Bronchial epithelial cell (primary cell): ENCODE measurements around the gene DPP6. TPM values are rescaled to one million over a fixed set of nuclear protein-coding genes. Genes with fewer than 3 reads are reported as not detected.
A peak's percentile ranks its signal among the peaks of the same experiment; 100 is the strongest.

ENCODE experiments used
- DNase-seq: peaks from one replicate; pipeline ENCODE4 v3.0.0-alpha.2; 2010; ENCODE audit warnings: low read depth
- FAIRE-seq: peaks from 2 replicates; lab custom pipeline; 2011; peaks lifted over from hg19 to GRCh38; lab: Jason Lieb, UNC
- H3K27me3 ChIP-seq: 2 replicates; pipeline ENCODE4 v1.5.1; 2011; ENCODE audit warnings: low read length; ENCODE audit not compliant: control insufficient read depth, insufficient read depth
- H3K36me3 ChIP-seq: 2 replicates; pipeline ENCODE4 v1.5.1; 2011; ENCODE audit warnings: low read length; ENCODE audit not compliant: control insufficient read depth, insufficient read depth
- H3K4me3 ChIP-seq: 2 replicates; pipeline ENCODE4 v1.5.1; 2011; ENCODE audit warnings: mild to moderate bottlenecking, low read depth, low read length, control low read depth
- total RNA-seq: library from RNA; depleted of rRNA; stranded (reverse); fragments of >200 nt; gene quantifications from 2 replicates; pipeline ENCODE4 v1.2.1, GENCODE V29; 2014
- TF ChIP-seq, protein P1 (sequence below): IDR thresholded peaks from 2 replicates; pipeline ENCODE4 v1.5.1; 2011; ENCODE audit warnings: mild to moderate bottlenecking, moderate library complexity, low read length, control low read depth, inconsistent platforms; ENCODE audit not compliant: insufficient read depth, severe bottlenecking

DPP6 gene
- total RNA-seq, 1 donor from 2014 or later: not detected

DNA sequence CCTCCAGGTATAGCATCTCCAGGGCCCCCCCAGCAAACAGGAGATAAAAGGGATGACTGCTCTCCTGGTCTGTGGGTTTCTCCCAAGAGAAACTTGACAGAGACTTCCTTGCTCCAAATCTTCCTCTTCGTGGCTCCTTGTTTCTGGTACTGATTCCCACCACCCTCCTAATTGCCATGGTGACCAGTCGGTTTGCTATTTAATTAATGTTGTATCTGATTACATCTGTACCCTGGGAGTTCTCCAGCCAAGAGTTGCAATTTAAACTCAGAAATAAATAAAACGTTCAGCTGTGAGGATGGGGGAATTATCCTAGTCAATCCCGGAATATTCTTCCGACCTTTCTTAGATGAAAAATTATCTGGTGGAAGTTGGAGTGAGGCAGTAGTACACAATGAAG lies 686.0 kb downstream of the DPP6 start:
- Histone ChIP-seq H3K27me3 (no peaks in the 10 kb centered on the region), H3K4me3 (no peak overlapping the region), H3K36me3 (no peaks in the 10 kb centered on the region)
- FAIRE-seq (no peak), DNase-seq (no peak)
- TF ChIP-seq, protein P1, sequence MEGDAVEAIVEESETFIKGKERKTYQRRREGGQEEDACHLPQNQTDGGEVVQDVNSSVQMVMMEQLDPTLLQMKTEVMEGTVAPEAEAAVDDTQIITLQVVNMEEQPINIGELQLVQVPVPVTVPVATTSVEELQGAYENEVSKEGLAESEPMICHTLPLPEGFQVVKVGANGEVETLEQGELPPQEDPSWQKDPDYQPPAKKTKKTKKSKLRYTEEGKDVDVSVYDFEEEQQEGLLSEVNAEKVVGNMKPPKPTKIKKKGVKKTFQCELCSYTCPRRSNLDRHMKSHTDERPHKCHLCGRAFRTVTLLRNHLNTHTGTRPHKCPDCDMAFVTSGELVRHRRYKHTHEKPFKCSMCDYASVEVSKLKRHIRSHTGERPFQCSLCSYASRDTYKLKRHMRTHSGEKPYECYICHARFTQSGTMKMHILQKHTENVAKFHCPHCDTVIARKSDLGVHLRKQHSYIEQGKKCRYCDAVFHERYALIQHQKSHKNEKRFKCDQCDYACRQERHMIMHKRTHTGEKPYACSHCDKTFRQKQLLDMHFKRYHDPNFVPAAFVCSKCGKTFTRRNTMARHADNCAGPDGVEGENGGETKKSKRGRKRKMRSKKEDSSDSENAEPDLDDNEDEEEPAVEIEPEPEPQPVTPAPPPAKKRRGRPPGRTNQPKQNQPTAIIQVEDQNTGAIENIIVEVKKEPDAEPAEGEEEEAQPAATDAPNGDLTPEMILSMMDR: no peak

DNA sequence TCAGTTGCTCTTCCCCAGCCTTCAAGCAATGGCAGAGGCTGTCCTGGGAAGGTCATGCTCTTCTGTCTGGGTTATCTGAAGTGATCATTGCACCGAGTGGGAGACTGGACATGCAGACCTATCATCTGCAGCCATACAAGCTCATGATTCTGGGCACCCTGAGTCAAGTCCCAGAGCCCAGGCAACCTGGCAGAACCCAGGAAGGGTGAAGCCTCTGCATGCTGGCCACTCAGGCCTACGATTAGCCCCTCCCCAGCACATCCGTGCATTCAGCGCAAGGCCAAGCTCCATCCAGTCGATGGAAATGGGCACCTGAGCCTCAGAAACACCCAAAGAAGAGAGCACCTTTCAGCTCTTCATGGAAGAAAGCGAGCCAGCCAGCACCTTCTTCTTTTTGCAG lies 688.9 kb downstream of the DPP6 start:
- Histone ChIP-seq H3K4me3 (no peak overlapping the region), H3K36me3 (no peaks in the 10 kb centered on the region), H3K27me3 (no peaks in the 10 kb centered on the region)
- FAIRE-seq: no peak
- no peak for DNase-seq
- TF ChIP-seq, protein P1: no peak

DNA sequence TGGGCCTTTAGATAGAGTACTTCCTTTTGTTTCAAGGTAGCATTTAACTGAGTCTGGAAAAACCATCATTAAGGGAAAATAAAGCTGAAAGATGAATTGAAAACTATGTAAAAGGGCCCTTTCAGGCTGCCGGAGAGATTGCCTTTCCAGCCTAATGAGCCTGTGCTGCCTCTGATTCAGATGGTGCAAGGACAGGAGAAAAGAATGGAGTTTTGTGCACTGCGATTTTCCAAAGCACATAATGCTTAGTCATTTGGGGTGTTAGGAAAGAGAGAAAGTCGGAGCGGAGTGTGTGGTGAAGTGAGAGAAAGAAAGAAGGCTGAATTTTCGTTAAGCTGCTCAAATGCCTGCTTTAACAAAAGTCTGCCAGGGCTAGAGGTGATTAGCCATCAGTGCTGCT lies 691.0 kb downstream of the DPP6 start:
- TF ChIP-seq, protein P1: no peak
- Histone ChIP-seq H3K36me3 (no peaks in the 10 kb centered on the region), H3K27me3 (no peaks in the 10 kb centered on the region), H3K4me3 (no peak overlapping the region)
- DNase-seq (no peak), FAIRE-seq (no peak)

DNA sequence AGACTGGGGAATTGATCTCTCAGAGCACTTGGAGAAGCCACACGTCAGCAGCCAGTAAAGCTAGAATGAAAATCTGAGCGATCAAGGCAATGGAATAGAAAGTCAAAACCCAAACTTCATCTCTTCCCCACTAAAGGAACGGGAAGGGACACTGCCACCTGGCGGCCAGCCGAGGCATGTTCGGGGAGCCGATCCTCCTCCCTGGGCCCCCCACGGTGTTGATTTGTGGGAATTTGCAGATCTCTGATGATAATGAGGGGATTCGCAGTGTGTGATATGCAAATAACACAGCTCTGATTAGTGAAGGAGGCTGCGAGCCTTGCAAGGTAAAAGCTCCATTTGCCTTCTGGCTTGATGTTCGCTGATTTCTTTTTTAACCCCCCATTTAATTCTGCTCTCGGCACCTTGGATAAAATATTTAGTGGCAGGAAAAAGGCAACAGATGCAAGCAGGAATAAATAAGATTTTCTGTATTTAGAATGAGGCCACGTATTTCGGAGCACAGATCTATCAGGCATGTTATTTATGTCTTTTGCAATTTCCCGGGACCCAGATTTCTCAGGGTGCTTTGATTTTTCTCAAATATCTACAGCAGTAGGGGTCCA lies 692.2 kb downstream of the DPP6 start:
- FAIRE-seq (no peak), DNase-seq (no peak)
- Histone ChIP-seq H3K36me3 (no peaks in the 10 kb centered on the region), H3K27me3 (no peaks in the 10 kb centered on the region), H3K4me3 (no peak overlapping the region)
- TF ChIP-seq, protein P1: peak; percentile 39

DNA sequence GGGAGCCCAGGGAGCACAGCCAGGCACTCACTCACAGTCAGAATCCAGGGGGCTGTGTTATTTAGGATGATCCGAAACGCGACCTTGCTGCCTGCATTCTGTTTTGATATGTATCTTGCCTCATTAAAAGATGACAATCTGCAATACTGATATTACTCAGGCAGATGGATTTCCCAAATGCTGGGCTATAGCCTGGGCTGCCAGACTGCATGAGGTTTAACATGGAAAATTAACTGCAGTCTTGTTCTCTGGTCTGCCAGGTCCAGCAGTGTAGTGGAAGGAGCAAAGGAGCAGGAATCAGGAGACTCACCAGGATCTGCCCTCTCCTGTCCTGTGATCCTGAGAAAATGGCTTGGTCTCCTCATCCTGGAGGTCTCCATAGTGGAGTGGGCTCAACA lies 692.7 kb downstream of the DPP6 start:
- TF ChIP-seq, protein P1: no peak

More for the DNA sequence above, 692.7 kb downstream of the DPP6 start:
- FAIRE-seq: no peak
- Histone ChIP-seq H3K4me3 (no peak overlapping the region), H3K36me3 (no peaks in the 10 kb centered on the region), H3K27me3 (no peaks in the 10 kb centered on the region)
- no peak for DNase-seq
